Smooth muscle cell (in vitro differentiated cells): ENCODE measurements around the gene MYH7B. TPM values are rescaled to one million over a fixed set of nuclear protein-coding genes. Genes with fewer than 3 reads are reported as not detected.

Experiments used
- DNase-seq: peaks from one replicate; lab custom pipeline; 2025; ENCODE audit not compliant: unreplicated experiment; lab: John Stamatoyannopoulos, UW
- H2AFZ ChIP-seq: fragments of 200-600 bp; sonication (generic); 2 replicates; pipeline ENCODE4 v1.6.0; 2016; ENCODE audit warnings: antibody characterized with exemption, low read depth, mild to moderate bottlenecking
- H3F3A ChIP-seq: fragments of 200-600 bp; sonication (generic); 2 replicates; pipeline ENCODE4 v1.6.0; 2017; ENCODE audit warnings: antibody characterized with exemption, low read depth
- H3K27ac ChIP-seq: fragments of 200-600 bp; sonication (generic); 2 replicates; pipeline ENCODE4 v1.5.1; 2016; ENCODE audit warnings: low read depth, mild to moderate bottlenecking
- H3K27me3 ChIP-seq: fragments of 200-600 bp; sonication (generic); 2 replicates; pipeline ENCODE4 v1.6.1; 2016; ENCODE audit warnings: low read depth, mild to moderate bottlenecking
- H3K36me3 ChIP-seq: fragments of 200-600 bp; sonication (generic); 2 replicates; pipeline ENCODE4 v1.5.1; 2016; ENCODE audit warnings: low read depth
- H3K4me1 ChIP-seq: fragments of 200-600 bp; sonication (generic); 2 replicates; pipeline ENCODE4 v1.5.1; 2016; ENCODE audit warnings: low read depth
- H3K4me2 ChIP-seq: fragments of 200-600 bp; sonication (generic); 2 replicates; pipeline ENCODE4 v1.6.0; 2016; ENCODE audit warnings: mild to moderate bottlenecking
- H3K4me3 ChIP-seq: fragments of 200-600 bp; sonication (generic); 2 replicates; pipeline ENCODE4 v1.5.1; 2016; ENCODE audit warnings: mild to moderate bottlenecking
- H3K79me2 ChIP-seq: fragments of 200-600 bp; sonication (generic); 2 replicates; pipeline ENCODE4 v1.6.0; 2016; ENCODE audit warnings: low read depth, mild to moderate bottlenecking
- H3K9ac ChIP-seq: fragments of 200-600 bp; sonication (generic); 2 replicates; pipeline ENCODE4 v1.6.0; 2016; ENCODE audit warnings: low read depth
- H3K9me3 ChIP-seq: fragments of 200-600 bp; sonication (generic); replicated peaks from 2 replicates; pipeline ENCODE4 v1.5.1; 2016; ENCODE audit warnings: low read depth
- H4K20me1 ChIP-seq: fragments of 200-600 bp; sonication (generic); 2 replicates; pipeline ENCODE4 v1.6.0; 2016; ENCODE audit warnings: low read depth
- WGBS: methylation state at CpG from one replicate; pipeline ENCODE4 v1.1.7; 2016; ENCODE audit warnings: low lambda C conversion rate; 5-methylcytosine and 5-hydroxymethylcytosine counted together
- polyA plus RNA-seq: library from polyadenylated mRNA; unstranded; fragments of >200 nt; fragmentation: Nextera tagmentation; extraction: Ambion mirVana; gene quantifications from 2 replicates; pipeline ENCODE4 v1.2.1, GENCODE V29; 2016
- total RNA-seq: library from RNA; depleted of rRNA; stranded (reverse); fragments of >200 nt; gene quantifications from 2 replicates; pipeline ENCODE4 v1.2.3, GENCODE V29; 2014
- TF ChIP-seq, protein P1 (sequence below): fragments of 200-600 bp; sonication (generic); IDR thresholded peaks from 2 replicates; pipeline ENCODE4 v1.5.1; 2017; ENCODE audit warnings: borderline replicate concordance, mild to moderate bottlenecking, antibody characterized with exemption; ENCODE audit not compliant: insufficient read depth, poor library complexity, severe bottlenecking

The MYH7B gene
- total and polyA plus RNA-seq, 2 experiments from 2014 or later, result 0.67 TPM; not detected in 1

GRCh38 chr20:34983089-34983820 is 27.6 kb downstream of the MYH7B start:
- whole genome bisulfite sequencing, result 66% methylated on average over 5 of the region's 5 CpGs
- Histone ChIP-seq H3K4me3 (no peak overlapping the region), H3K27me3 (peaks cover 17% of the 10 kb centered on the region), H4K20me1 (no peaks in the 10 kb centered on the region), H2AFZ (no peak overlapping the region), H3K36me3 (no peaks in the 10 kb centered on the region), H3K4me2 (no peak overlapping the region), H3K4me1 (peaks cover 5% of the 10 kb centered on the region), H3K27ac (no peak overlapping the region), H3F3A (no peaks in the 10 kb centered on the region), H3K9ac (no peak overlapping the region), H3K9me3 (no peaks in the 10 kb centered on the region), H3K79me2 (no peaks in the 10 kb centered on the region)
- TF ChIP-seq, protein P1, sequence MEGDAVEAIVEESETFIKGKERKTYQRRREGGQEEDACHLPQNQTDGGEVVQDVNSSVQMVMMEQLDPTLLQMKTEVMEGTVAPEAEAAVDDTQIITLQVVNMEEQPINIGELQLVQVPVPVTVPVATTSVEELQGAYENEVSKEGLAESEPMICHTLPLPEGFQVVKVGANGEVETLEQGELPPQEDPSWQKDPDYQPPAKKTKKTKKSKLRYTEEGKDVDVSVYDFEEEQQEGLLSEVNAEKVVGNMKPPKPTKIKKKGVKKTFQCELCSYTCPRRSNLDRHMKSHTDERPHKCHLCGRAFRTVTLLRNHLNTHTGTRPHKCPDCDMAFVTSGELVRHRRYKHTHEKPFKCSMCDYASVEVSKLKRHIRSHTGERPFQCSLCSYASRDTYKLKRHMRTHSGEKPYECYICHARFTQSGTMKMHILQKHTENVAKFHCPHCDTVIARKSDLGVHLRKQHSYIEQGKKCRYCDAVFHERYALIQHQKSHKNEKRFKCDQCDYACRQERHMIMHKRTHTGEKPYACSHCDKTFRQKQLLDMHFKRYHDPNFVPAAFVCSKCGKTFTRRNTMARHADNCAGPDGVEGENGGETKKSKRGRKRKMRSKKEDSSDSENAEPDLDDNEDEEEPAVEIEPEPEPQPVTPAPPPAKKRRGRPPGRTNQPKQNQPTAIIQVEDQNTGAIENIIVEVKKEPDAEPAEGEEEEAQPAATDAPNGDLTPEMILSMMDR, result no peak
- DNase-seq, result no peak

GRCh38 chr20:34983995-34984735 is 28.5 kb downstream of the MYH7B start:
- Histone ChIP-seq H4K20me1 (no peaks in the 10 kb centered on the region), H3K9me3 (no peaks in the 10 kb centered on the region), H3K36me3 (no peaks in the 10 kb centered on the region), H3K9ac (no peak overlapping the region), H3K27me3 (peaks cover 17% of the 10 kb centered on the region), H3K27ac (no peak overlapping the region), H3F3A (no peaks in the 10 kb centered on the region), H3K4me1 (peaks cover 5% of the 10 kb centered on the region), H3K4me2 (no peak overlapping the region), H3K4me3 (no peak overlapping the region), H2AFZ (no peak overlapping the region), H3K79me2 (no peaks in the 10 kb centered on the region)
- DNase-seq, result no peak
- TF ChIP-seq, protein P1, result no peak
- WGBS, result 19% methylated on average over 7 of the region's 14 CpGs

DNA sequence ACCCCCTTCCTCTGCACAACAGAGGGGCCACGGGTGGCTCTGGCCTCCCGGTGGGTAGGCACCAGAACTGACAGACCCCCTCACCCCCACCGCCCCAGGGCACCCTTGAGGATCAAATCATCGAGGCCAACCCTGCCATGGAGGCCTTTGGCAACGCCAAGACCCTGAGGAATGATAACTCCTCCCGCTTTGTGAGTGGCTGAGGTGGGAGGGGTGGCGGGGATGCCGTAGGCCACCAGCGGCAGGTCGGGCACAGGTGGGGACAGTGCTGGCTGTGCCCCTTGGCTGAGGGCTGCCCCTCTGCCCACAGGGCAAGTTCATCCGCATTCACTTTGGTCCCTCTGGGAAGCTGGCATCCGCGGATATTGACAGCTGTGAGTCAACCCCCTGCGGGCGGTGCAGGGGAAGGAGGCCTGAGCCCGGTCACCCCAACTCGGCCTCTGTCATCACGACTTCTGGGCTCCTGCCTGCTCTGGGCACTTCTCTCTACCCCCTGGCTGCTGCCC is 29.1 kb downstream of the MYH7B start:
- H2AFZ ChIP-seq, result no peak overlapping the region
- WGBS, result 80% methylated on average over 16 of the region's 18 CpGs
- DNase-seq, result no peak

More for the DNA sequence above, 29.1 kb downstream of the MYH7B start:
- H3K27ac ChIP-seq, result no peak overlapping the region
- H3F3A ChIP-seq, result no peaks in the 10 kb centered on the region
- TF ChIP-seq, protein P1, result no peak
- no peaks in the 10 kb centered on the region for H3K79me2 ChIP-seq
- H3K9ac ChIP-seq, result no peak overlapping the region
- no peak overlapping the region for H3K4me3 ChIP-seq
- H4K20me1 ChIP-seq, result no peaks in the 10 kb centered on the region
- H3K9me3 ChIP-seq, result no peaks in the 10 kb centered on the region
- no peak overlapping the region for H3K4me2 ChIP-seq
- H3K36me3 ChIP-seq, result no peaks in the 10 kb centered on the region
- H3K27me3 ChIP-seq, result peaks cover 17% of the 10 kb centered on the region
- peaks cover 5% of the 10 kb centered on the region for H3K4me1 ChIP-seq
